Measurements from ENCODE around the gene SH3GL1.
A peak's percentile ranks its signal among the peaks of the same experiment; 100 is the strongest.

SH3GL1 gene

DNA sequence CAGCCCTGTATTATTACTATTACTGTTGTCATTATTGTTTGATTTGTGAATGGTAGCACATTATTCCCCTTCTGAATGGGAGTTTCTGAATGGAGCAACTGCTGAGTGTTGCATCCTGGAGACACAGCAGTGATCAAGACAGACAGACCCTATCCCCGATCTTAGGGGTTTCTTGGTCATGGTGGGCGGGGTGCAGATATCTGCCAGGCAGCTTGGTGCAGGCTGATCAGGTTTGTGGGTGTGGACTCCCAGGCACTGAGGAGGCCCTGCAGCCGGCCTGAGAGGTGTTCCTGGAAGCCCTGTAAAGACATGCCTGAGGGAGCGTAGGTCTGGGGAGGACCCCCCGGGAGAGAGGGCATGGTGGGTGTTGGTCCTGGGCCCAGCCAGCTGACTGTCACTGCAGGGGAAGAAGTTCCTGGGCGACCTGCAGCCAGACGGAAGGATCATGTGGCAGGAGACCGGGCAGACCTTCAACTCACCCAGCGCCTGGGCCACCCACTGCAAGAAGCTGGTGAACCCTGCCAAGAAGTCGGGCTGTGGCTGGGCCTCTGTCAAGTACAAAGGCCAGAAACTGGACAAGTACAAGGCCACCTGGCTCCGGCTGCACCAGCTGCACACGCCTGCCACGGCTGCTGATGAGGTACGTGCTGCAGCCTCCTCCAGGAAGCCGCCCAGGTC, 54.9 kb downstream of the SH3GL1 start:
- TF ChIP-seq, protein P1, sequence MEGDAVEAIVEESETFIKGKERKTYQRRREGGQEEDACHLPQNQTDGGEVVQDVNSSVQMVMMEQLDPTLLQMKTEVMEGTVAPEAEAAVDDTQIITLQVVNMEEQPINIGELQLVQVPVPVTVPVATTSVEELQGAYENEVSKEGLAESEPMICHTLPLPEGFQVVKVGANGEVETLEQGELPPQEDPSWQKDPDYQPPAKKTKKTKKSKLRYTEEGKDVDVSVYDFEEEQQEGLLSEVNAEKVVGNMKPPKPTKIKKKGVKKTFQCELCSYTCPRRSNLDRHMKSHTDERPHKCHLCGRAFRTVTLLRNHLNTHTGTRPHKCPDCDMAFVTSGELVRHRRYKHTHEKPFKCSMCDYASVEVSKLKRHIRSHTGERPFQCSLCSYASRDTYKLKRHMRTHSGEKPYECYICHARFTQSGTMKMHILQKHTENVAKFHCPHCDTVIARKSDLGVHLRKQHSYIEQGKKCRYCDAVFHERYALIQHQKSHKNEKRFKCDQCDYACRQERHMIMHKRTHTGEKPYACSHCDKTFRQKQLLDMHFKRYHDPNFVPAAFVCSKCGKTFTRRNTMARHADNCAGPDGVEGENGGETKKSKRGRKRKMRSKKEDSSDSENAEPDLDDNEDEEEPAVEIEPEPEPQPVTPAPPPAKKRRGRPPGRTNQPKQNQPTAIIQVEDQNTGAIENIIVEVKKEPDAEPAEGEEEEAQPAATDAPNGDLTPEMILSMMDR (IDR thresholded peaks at IDR 0.05; ENCODE audit: low read depth, low read length) = no peak
- H3K27me3 ChIP-seq (ENCODE audit: insufficient read depth, low read depth, severe bottlenecking) = no peaks in the 10 kb centered on the region
- DNase-seq = no peak
- no peak overlapping the region for H3K27ac ChIP-seq
- peaks cover 15% of the 10 kb centered on the region for H3K36me3 ChIP-seq
- H3K9me3 ChIP-seq (ENCODE audit: severe bottlenecking) = no peaks in the 10 kb centered on the region
- no peak overlapping the region for H3K4me3 ChIP-seq (ENCODE audit: low read depth, low read length)

DNA sequence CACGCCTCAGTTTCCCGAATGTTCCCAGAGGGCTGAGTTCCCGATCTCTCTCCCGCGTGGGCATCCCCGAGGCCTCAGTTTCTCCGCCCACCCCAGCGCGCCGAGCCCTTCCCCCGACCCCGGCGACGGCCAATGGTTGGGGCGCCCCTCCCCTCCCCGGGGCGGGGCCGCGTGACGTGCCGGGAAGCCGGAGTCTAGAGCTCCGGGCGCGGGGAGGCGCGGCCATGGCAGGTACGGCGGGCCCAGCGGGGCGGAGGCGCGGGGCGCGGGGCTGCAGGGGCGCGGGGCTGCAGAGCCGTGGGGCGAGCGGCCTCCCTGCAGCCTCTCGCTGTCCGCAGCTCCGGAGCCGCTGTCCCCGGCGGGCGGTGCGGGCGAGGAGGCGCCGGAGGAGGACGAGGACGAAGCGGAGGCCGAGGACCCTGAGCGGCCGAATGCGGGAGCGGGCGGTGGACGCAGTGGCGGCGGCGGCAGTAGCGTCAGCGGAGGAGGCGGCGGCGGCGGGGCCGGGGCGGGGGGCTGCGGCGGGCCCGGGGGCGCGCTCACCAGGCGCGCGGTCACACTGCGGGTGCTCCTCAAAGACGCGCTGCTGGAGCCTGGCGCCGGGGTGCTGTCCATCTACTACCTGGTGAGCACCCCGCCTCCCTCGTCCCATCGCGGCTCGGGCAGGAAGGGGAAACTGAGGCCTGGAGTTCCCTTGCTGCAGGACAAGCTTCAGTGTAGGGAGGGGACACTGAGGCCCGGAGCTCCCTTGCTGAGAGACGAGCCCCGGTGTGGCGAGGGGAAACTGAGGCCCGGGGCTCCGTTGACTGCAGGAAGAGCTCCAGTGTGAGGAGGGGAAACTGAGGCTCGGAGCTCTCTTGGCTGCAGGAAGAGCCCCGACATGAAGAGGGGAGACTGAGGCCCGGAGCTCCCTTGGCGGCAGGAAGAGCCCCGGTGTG, 56.7 kb downstream of the SH3GL1 start, which contains the start of gene MPND:
MPND (plus strand) TSS at position 193 of the 938 bp plus-strand sequence; CDS start at position 225, 32 bp downstream.
- H3K27ac ChIP-seq = peak within 1 kb of the TSS; percentile 87
- TF ChIP-seq, protein P1 (IDR thresholded peaks at IDR 0.05; ENCODE audit: low read depth, low read length) = no peak
- H3K27me3 ChIP-seq (ENCODE audit: insufficient read depth, low read depth, severe bottlenecking) = no peaks in the 10 kb centered on the region
- DNase-seq = peak; percentile 88
- peak within 1 kb of the TSS; percentile 77 for H3K4me3 ChIP-seq (ENCODE audit: low read depth, low read length)
- peaks cover 8% of the 10 kb centered on the region; the same call in 1 of the 2 replicates for H3K36me3 ChIP-seq
- H3K9me3 ChIP-seq (ENCODE audit: severe bottlenecking) = no peaks in the 10 kb centered on the region

DNA sequence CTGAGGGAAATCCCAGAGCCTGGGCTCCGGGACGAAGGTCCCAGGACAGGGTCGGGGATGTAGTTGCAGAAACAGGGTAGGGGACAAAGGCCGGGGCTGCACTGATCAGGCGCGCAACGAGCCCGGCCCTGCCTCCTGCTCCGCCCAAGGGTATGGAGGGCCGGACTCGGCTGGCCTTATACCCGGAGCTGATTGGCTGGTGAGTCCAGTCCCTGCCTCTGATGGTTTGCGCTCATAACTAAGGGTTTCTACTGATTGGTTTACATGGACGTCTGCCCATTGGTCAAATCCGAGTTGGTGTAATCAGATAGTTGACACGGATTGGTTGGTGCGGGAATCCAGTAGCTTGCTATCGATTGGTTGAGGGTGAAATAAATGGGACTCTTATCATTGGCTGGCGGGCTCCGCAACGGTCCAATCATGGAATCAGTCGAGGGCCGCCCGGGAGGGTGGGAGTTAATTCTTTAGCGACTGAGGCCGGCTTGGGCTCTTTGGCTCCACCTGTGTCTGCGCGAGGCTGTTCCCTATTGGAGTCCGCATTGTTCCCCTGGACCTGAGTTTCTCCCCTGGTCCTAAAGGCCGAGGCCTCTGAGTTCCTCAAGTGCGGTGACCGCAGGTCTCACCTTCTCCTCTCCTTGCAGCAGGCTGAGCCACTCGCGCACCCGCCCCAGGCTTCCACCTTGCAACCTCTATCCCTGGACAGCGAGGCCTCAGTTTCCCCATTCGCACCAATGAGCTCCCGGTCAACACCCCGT, 57.6 kb downstream of the SH3GL1 start:
- H3K9me3 ChIP-seq (ENCODE audit: severe bottlenecking) = no peaks in the 10 kb centered on the region
- H3K27ac ChIP-seq = peak overlapping the region; percentile 87
- H3K4me3 ChIP-seq (ENCODE audit: low read depth, low read length) = peak overlapping the region; percentile 77
- H3K36me3 ChIP-seq = peaks cover 8% of the 10 kb centered on the region; the same call in 1 of the 2 replicates
- DNase-seq = peak; percentile 92
- no peaks in the 10 kb centered on the region for H3K27me3 ChIP-seq (ENCODE audit: insufficient read depth, low read depth, severe bottlenecking)
- TF ChIP-seq, protein P1 (IDR thresholded peaks at IDR 0.05; ENCODE audit: low read depth, low read length) = peak; percentile 33

DNA sequence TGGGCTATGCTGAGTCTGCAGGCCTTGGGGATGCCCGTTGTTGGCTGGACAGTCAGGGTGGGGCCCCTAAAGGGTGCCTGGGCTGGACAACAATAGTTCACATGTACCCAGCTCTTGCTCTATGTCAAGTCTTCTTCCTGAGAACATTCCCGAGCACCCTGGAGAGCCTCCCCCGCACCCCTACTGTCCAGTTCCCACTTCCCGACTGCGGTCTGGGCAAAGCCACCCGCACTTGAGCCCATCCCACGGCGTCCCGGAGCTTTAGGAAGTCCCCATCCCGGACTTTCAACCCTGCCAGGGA, 58.1 kb downstream of the SH3GL1 start:
- Histone ChIP-seq H3K27ac (peak overlapping the region; percentile 82), H3K36me3 (peaks cover 8% of the 10 kb centered on the region; the same call in 1 of the 2 replicates), H3K27me3 (ENCODE audit: insufficient read depth, low read depth, severe bottlenecking) (no peaks in the 10 kb centered on the region), H3K4me3 (ENCODE audit: low read depth, low read length) (peak overlapping the region; percentile 50), H3K9me3 (ENCODE audit: severe bottlenecking) (no peaks in the 10 kb centered on the region)
- TF ChIP-seq, protein P1 (IDR thresholded peaks at IDR 0.05; ENCODE audit: low read depth, low read length) = no peak
- DNase-seq = no peak

DNA sequence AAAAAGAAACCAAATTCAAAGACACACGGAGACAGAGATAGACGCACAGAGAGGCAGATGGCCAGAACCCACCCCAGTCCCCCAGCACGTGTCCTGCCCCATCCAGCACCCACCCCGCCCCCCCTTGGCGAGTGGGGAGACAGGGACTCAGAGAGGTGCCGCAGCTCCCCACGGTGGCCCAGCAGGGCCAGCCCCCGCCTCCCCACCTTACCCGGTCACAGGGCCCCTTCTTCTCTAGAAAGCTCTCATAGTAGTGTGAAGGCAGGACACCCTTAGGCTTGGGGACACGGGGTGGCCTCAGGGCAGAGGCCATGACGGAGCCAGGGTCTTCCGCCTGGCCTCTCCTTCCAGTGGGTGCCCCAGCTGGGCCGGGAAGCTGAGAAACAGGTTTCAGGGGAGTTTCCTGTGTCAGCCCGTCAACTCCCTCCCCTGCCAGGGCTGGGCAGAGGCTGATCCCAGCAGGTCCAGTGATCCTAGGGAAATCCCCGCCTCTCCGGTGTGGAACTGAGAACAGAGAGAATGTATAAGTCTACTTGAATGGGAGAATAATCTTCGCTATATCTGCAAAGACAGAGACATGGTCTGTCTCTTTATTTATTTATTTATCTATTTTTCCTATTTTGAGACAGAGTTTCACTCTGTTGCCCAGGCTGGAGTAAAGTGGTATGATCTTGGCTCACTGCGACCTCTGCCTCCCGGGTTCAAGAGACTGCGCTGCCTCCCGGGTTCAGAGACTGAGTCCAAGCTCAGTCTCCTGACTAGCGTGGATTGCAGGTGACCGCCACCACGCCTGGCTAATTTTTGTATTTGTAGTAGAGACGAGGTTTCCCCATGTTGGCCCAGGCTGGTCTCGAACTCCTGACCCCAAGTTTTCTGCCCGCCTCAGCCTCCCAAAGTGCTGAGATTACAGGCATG, 61.6 kb downstream of the SH3GL1 start, which contains the start of gene STAP2:
STAP2 (minus strand) TSS at position 387 of the 915 bp plus-strand sequence; CDS start at position 313, 74 bp downstream.
- Histone ChIP-seq H3K4me3 (ENCODE audit: low read depth, low read length) (peak within 1 kb of the TSS; percentile 47), H3K27ac (peak within 1 kb of the TSS; percentile 66), H3K36me3 (no peaks in the 10 kb centered on the region), H3K27me3 (ENCODE audit: insufficient read depth, low read depth, severe bottlenecking) (no peaks in the 10 kb centered on the region), H3K9me3 (ENCODE audit: severe bottlenecking) (no peaks in the 10 kb centered on the region)
- TF ChIP-seq, protein P1 (IDR thresholded peaks at IDR 0.05; ENCODE audit: low read depth, low read length) = no peak
- DNase-seq = peak; percentile 63
